GM18909 (cell line): ENCODE measurements around the gene DENND1A.

ENCODE experiments used
- ATAC-seq: cut with Tn5 transposase; IDR thresholded peaks from one replicate; pipeline ENCODE4 v1.9.1; 2021; ENCODE audit warnings: mild to moderate bottlenecking; ENCODE audit not compliant: unreplicated experiment, poor library complexity

The DENND1A gene

DNA sequence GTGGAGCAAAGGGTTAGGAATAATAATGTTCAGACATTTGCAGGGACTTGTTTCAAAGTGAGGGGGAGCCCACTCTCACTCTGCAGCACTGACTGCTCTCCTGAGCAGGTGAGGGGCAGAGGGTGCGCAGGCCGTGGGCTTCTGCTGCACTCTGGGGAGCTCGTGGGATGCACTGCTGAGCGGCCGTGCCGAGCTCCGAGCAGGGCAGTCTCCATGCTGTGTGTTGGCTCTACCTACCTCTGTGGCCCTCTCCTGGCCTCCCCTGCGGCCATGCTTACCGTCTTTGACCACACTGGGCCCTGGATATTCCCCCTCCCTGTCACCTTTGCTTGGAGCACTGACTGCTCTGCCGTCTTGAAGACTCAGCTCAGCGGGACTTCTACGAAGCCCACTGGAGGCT lies 540.2 kb downstream of the DENND1A start:
- no peak for ATAC-seq

DNA sequence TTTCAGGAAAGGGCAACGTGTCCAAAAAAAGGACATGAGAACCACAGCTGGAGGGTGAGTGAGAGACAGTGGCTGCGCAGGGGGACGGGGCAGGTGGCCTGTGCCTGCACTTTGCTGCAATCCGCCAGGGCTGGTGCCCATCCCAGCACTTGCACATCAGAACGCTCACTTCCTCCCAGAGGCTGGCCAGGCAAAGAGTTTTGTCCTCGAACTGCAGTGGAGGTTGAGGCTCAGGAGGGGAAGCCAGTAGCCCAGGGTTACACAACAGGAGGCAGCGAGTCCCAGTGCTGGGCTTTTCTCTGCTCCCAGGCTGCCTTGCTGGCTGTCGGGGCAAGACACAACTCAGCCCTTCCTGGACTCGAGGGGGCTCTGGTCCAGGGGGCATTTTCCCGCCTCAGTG lies 540.9 kb downstream of the DENND1A start:
- ATAC-seq, result no peak

DNA sequence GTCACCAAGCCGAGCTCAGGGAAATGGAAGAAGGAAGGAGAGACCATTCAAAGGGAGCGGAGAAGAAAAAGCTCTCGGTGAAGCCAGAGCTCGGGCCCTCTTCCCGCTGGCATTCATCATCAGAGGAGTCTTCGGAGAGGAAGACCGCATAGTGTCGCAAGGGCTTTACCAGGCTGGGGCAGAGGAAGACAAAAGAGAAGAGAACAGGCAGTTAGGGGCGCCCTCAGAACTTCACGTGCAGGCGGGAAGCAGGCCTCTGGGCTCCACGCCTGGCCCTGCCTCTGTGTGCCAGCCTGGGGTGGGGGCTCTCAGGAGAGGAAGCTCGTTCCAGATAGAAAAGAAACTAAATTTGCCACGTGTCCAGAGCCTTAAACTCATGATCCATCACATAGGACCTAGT lies 542.2 kb downstream of the DENND1A start:
- no peak for ATAC-seq

DNA sequence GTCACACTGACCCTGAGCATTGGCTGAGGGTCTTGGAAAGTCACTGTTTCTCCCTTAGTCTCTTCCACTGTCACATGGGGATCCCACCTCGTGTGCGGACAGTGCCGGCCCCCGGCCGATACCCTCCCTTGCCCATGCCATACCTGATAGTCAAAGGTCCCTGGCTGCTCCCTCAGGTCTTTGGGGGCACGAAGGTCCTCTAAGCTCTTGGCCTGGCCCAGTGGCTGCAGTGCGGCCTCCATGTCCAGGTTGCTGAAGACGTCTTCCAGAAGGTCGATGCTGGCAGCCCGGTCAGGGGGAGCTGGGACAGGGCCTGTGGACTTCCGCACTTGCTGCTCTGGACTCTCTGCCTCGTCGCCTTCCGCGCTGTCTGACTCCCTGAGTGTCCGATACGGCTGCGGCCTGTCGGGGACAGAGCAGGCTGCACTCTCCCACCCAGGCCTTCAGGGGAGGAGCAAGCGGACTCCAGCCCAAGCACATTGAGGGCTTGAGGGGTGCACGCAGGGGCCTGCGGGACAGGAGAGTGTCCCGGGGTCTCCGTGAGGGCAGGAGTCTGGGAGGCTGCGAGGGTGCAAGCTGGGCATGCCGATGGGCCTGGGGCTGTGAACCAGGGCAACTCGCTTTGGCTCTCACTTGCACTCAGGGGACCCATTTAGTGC lies 546.3 kb downstream of the DENND1A start:
- no peak for ATAC-seq

DNA sequence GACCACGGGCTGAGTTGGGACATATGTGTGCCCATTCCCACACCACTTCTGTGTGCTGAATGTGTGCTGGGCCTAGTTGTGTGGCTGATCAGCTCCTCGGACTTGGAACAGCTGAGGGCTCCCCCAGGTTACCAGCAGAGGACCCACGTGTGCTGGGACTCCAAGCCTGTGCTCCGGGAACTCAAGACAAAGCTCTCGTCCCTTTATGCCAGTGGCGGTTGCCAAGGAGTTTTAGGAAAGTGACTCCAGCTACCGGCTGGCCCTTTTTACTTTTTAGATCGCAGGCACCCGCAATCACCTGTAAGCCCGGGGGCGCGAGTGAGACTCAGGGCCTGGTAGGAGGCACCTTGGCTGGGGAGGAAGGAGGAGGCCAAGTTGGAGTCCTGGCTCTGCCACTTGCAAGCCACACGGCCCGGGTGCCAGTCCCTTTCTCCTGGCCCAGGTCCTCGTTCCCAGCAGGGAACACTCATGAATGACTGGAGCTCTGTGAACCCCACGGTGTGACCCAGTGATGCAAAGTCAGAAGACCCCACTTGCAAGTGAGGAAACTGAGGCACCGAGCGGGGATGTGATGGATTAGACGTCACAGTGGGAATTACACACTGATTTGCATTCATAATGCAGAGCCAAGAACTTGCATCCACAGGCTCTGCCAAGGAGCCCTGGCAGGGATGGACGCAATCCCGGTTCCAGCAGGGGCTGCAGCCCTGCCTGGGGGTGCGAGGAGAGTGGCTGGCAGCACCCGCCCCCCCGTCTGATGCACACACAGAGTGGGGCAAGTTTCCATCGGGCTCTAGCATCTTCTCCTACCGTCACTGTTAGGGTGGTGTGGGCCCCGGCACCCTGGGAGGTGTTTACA lies 547.0 kb downstream of the DENND1A start:
- no peak for ATAC-seq

DNA sequence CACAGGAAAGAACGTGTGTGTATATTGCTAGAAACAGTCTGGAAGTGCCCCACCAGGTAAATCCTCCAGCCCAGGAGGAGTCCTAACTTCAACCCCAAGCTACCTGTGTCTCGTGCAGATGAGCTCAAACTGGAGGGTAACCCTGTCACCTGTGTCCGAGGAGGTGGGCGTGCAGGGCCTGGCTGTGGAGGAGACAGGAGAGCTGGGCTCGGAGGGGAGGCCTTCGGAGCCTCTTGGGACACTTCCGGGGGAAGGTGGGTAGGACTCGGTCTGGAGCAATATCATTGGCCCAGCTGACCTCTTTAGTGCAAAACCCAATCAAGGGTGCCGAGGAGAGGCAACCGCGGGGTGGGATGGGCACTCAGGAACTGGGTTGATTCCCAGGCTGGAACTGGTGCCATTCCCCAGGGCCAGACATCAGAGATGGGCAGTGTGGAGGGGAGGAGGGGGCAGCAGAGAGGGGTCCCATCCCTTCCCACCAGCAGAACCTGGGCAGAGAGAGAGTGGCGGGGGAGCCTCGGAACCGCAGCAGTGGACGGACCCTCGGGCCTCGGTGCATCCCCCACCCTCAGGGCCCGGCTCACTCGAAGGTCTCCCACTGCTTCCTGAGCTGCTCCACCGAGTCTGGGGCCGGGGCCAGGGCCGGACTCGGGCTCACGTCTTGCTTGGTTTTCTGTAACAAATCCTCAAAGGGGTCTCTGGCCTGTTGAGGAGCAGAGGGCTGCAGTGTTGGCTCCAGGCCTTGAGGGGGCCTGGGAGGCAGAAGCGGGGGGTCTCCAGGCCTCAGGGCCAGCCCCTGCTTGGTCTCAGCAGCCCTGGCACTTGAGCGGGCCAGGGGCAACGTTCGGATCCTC lies 548.8 kb downstream of the DENND1A start:
- ATAC-seq, result no peak

DNA sequence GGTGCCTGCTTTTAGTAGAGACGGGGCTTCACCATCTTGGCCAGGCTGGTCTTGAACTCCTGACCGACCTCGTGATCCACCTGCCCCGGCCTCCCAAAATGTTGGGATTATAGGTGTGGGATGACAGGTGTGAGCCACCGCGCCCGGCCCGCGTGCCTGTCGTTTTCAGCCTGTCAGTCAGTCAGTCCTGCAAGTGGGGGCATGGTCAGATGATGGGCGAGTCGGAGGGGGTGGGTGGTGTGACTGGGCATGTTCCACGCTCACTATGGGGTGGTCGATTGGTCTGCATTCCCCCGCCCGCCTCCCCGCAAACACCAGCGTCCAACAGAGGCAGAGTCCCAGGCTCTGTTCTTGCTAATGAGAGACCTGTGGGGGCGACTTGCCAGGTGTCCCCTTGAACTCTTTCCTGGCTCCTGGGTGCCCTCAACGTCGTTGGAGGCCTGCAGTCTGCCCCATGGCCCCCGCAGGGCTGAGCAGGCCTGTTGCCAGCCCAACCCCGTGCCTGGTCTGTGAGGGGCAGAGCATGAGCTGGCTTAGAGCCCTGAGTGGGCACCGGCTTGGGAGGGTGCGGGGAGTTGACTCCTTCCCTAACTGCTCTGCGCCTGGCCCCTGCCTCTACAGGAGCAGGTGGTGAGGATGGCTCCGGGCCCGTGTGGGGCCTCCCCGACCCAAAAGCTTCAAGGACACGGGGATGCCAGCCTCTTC lies 550.8 kb downstream of the DENND1A start:
- ATAC-seq, result no peak

DNA sequence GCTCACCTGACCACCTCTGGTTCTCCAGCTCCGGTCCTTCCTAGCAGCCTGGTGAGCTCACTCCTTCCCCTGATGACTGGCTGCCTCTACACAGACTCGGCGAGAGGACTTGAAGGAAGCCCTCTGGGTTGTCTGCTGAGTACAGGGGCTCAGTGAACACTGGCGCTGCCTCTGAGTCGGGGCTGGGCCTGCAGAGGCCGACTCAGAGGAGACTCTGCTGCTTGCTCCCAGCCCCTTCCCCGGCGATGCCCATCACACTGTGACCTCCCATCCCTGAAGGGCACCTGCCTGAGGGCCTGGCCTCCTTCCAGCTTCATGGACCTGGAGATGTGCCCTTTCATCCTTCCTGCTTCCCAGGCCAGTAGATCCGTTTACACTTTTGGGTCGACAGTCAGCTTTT lies 551.9 kb downstream of the DENND1A start:
- no peak for ATAC-seq

DNA sequence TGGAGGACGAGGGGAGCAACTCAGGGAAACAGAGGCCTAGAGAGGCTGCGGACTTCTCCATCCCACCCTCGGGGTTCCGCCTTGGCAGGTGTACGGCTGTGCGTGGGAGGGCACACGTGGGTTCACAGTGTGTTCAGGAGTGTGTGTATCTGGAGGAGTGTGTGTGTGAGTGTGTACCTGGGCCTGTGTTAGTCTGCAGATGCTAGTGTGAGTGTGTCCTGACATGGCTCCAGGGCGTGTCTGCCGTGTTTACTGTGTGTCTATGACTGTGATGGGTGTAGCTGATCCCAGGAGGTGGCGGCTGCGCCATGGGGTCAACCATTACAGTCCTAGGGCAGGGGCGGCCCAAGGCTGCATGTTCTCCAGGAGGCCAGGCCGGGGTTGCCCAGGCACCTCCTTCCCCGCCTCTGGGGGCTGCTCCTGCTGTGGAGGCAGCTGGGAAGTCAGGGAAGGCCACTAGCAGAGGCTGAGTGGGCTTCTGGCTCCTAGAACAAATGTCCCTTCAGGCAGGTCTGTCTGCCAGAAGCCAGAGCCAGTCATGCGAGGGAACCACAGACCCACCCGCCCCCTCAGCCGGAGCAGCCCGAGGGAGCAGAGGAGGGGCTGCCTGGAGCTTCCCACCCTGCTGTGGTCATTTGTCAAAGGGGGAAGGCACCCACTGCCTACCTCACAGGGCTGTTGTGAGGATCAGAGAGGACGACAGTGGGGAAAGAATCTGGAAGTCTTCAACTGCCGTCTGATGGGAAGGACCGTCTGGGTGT lies 552.5 kb downstream of the DENND1A start:
- no peak for ATAC-seq

DNA sequence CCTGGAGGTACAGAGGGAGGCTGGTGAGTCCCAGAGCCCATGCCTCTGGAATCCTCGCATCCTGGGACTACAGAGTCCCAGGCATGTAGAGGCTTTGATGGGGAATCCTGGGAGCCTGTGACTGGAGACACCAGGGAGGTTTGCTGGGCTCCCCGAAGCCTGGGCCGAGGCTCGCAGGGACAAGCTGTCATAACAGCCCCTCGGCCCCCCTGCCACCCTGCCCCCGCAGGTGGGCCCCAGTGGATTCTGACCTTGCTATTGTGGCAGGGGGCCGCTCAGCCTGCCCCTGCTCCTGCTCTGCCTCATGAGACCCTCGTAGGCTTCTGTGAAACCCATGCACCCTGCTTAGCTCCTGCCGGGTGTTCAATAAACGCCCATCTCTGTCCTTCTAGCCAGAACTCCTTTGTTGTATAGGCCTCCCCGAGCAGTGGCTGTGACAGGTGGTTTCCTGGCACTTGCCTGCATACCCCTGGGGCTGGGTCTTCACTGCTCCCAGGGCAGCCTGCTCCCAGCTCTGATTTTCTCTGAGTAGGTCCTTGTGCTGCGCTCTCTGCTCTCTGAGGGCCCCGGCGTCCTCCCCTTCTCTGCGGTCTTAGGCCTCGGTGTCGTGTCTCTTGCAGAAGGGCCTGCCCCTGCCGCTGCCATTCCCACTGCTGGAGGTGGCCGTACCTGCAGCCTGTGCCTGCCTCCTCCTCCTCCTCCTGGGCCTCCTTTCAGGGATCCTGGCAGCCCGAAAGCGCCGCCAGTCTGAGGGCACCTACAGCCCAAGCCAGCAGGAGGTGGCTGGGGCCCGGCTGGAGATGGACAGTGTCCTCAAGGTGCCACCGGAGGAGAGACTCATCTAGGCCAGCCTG lies 553.5 kb downstream of the DENND1A start:
- ATAC-seq, result no peak

DNA sequence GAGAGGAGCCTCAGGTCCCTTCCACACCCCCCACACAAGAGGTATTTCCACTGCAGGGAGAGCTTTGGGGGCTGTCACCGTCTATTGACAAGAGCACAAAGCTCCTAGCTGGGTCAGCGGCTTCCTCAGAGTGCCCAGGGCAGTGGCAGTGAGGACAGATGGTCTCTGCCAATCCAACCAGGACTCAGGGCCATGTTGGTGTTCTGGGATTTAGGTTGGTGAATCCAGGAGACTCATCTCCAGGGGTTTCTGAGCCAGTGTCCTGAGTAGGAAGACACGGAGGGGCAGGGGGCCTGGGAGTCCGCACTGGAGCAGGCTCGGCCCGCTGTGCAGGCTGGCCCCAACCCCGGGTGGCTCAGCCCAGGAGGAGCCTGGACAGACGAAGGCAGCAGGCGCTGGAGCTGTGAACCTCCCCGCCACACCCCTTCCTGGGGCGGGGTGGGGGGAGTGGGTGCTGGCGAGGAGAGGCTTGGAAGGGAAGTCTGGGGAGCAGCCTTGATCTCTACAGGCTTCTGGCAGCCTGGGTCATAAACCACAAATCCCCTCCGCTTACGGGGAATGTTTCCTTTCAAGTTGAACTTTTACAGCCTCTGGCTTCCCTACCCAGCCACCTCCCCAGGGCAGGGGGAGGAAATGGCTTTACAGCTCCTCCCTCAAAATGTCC lies 554.3 kb downstream of the DENND1A start:
- no peak for ATAC-seq

DNA sequence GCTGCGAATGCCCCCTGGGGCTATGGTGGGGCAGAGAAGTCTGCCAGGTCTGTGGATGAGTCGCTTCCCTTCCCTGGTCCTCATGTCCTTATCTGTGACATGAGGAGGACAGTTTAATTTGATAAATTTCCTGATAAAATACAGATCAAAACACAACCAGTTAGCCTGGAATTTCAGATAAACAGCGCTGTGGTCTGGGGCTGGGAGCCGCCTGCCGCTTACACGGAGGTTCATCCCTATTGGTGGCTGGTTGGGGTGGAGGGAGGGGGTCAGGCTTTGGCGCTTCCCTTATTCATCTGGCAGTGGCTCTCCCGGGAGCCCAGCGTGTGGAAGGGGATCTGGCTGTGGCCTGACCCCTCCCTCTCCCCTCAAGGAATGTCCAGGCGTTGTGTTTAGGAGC lies 556.0 kb downstream of the DENND1A start:
- ATAC-seq, result no peak

DNA sequence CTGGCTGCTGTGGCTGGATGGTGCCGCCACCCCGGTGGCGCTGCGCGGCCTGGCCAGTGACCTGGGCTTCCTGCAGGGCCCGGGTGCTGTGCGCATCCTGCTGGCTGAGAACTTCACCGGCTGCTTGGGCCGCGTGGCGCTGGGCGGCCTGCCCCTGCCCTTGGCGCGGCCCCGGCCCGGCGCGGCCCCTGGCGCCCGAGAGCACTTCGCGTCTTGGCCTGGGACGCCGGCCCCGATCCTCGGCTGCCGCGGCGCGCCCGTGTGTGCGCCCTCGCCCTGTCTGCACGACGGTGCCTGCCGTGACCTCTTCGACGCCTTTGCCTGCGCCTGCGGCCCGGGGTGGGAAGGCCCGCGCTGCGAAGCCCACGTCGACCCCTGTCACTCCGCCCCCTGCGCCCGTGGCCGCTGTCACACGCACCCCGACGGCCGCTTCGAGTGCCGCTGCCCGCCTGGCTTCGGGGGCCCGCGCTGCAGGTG lies 556.4 kb downstream of the DENND1A start:
- no peak for ATAC-seq

DNA sequence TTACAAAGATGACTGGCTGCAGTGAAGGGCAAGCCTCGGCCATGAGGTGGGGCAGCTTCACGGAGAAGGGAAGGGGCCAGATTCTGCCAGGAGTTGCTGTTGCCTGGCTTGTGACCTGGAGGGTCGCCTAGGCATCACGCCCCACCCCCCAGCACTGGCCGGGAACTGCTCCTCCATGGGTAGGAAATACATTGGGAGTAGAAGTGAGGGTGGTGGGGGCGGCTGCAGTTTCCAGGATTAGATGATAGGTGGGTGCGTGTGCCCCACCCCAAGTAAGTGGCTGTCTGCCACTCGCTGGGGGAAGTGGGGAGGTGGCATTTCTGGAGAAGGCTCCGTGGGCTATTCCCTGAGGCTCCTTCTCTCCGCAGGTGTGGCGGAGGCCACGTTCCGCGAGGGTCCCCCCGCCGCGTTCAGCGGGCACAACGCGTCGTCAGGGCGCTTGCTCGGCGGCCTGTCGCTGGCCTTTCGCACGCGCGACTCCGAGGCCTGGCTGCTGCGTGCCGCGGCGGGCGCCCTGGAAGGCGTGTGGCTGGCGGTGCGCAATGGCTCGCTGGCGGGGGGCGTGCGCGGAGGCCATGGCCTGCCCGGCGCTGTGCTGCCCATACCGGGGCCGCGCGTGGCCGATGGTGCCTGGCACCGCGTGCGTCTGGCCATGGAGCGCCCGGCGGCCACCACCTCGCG lies 557.0 kb downstream of the DENND1A start:
- no peak for ATAC-seq

DNA sequence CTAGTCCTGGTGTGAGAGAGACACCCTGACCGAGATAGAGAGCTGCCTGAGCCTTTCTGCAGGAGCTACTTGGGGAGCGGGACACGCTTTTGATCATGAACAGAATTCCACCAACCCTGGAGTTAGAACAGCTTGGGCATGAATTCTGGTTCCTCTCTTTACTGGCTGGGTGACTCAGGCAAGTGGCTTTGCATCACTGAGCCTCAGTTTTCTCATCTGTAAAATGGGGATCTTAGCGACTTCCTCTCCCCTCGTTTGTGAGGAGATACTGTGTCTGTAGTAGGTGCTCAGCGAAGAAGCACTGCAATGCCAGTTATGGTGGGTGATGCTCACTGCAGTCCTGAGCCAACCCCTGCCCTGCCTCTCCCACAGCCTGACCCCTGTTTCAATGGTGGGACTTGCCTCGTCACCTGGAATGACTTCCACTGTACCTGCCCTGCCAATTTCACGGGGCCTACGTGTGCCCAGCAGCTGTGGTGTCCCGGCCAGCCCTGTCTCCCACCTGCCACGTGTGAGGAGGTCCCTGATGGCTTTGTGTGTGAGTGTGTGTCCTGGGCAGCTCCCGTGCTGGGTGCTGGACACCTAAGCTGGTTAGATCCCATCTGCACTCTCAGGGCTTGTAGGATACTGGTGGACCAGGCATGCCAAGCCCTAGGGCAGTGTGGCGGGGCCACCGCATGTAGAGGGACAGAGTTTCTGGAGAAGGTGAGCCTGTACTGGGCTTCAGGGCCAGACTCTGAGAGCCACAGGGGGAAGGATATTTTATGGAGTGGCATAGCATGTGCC lies 557.9 kb downstream of the DENND1A start:
- no peak for ATAC-seq

DNA sequence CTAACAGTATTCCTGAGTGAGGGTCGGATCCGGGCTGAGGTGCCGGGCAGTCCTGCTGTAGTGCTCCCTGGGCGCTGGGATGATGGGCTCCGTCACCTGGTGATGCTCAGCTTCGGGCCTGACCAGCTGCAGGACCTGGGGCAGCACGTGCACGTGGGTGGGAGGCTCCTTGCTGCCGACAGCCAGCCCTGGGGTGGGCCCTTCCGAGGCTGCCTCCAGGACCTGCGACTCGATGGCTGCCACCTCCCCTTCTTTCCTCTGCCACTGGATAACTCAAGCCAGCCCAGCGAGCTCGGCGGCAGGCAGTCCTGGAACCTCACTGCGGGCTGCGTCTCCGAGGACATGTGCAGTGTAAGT lies 558.7 kb downstream of the DENND1A start:
- no peak for ATAC-seq
